Body of pancreas (tissue), 4 donors: ENCODE data around the gene UBE2A.

ENCODE experiments used
- POLR2A ChIP-seq, 3 donors: fragments of 450-650 bp; IDR thresholded peaks; one replicate each; pipeline ENCODE4 v1.6.1; 2016; ENCODE audit warnings: antibody characterized with exemption in 3 of 3, mild to moderate bottlenecking in 2 of 3
- TF ChIP-seq, protein P1 (sequence below), 7 experiments: fragments of 450-650 bp in 4 of 7; fragments of 200-600 bp in 3 of 7; sonication (generic) in 3 of 7; IDR thresholded peaks; one replicate each; pipeline ENCODE4 v1.5.1; 2016 to 2019; ENCODE audit warnings: antibody characterized with exemption in 7 of 7

DNA sequence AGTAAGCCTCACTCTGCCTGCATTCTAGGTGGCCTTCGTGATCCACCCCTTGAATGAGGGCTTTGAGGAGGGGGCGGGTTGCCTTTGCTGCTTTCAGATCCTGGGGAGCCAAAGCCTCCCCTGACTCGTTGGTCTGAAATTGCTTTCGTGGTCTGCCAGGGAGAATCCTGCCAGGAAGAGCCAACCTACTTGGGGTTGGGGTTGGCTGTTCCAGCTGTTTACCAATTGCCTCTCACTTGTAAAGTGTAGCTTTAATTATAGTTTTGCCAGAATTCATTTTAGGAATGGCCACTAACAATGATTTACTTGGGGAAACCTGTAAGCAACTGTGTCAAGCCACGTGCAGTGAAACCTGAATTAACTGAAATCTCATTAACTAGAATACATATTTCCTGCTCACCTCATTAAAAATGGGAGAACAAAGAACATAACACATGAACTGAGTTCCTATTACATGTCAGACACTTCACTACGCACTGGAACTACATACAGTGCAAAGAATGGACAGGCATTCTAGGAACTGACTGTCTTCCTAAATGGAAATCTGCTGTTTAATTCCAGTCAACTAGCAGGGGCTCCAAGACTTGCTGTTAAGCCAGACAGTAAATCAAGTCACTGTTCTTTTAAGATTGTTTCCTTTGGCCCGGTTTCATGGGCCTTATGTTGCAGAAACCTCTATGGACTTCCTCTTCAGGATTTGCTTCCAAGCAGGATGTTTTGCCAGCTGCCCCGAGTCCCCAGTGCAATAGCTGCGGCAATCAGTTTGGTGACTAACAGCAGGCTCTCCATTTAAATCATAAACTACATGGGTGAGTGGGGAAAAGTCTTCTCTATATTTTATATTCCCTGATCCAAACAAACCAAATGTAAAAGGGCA lies 48.2 kb downstream of the UBE2A start:
- TF ChIP-seq, protein P1, sequence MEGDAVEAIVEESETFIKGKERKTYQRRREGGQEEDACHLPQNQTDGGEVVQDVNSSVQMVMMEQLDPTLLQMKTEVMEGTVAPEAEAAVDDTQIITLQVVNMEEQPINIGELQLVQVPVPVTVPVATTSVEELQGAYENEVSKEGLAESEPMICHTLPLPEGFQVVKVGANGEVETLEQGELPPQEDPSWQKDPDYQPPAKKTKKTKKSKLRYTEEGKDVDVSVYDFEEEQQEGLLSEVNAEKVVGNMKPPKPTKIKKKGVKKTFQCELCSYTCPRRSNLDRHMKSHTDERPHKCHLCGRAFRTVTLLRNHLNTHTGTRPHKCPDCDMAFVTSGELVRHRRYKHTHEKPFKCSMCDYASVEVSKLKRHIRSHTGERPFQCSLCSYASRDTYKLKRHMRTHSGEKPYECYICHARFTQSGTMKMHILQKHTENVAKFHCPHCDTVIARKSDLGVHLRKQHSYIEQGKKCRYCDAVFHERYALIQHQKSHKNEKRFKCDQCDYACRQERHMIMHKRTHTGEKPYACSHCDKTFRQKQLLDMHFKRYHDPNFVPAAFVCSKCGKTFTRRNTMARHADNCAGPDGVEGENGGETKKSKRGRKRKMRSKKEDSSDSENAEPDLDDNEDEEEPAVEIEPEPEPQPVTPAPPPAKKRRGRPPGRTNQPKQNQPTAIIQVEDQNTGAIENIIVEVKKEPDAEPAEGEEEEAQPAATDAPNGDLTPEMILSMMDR (IDR thresholded peaks at IDR 0.05) = no peak
- no peak for TF ChIP-seq POLR2A (IDR thresholded peaks at IDR 0.05)
